NCI-H345 (cell line): ENCODE data around the gene IL36G.
"Not testable (repeated sequence)": the region's sequence is repeated elsewhere in the genome, so short reads cannot be mapped to it uniquely, and the experiment has no call there.

ENCODE experiments used
- DNase-seq: peaks from one replicate; lab custom pipeline; 2025; lab: John Stamatoyannopoulos, UW

Gene IL36G

GRCh38 chr2:112977559-112978056, at the start of gene IL36G:
Gene IL36G, plus strand, starts transcription at chr2:112978006. Its CDS starts 633 bp downstream, at chr2:112978639.
- no peak for DNase-seq

- DNase-seq = no peak
Measured at GRCh38 chr2:112933261-112933660, 44.5 kb upstream of the IL36G start.

DNA sequence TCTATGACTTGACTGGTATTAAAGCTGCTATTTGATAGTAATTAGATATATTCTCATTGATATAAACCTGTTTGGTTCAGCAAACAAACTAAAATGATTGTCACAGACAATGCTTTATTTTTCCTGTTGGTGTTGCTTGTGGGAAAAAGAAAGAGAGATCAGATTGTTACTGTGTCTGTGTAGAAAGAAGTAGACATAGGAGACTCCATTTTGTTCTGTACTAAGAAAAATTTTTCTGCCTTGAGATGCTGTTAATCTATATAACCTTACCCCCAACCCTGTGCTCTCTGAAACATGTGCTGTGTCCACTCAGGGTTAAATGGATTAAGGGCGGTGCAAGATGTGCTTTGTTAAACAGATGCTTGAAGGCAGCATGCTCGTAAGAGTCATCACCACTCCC, 43.7 kb upstream of the IL36G start:
- DNase-seq = not testable (repeated sequence)

DNA sequence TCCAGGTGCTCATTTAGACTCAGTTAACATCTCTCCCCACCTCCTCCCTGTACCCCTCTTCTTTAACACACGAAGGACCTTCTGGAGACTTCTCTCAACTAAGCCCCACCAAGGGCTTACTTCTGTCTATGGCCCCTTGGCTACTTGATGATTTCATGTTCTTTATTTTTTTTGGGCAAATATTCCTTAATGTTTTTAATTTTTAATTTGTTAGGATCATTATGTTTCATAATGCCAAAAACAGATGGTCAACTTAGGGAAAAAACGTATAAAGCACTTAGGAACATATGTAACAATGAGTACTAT, 40.9 kb upstream of the IL36G start:
- no peak for DNase-seq

- DNase-seq = no peak
Measured at GRCh38 chr2:112938904-112939303, 38.9 kb upstream of the IL36G start.

DNA sequence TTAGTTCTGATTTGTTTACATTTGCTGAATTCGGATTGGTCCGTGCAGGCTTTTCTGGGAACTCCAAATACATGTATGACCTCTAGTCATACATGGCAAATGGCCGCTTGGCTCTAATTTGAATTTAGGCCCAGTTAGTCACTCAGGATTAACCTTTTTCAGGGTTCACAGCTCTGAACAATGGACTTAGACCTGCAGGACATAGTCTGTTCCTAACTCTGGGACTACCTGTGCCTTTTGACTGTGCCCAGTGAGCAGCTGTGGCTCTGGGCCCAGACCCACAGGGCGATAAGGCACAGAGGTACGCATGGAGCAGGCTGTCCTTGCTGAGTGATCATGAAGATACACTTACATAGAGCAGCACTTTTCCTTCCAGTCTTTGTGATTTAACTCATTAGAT, 38.4 kb upstream of the IL36G start:
- no peak for DNase-seq

DNA sequence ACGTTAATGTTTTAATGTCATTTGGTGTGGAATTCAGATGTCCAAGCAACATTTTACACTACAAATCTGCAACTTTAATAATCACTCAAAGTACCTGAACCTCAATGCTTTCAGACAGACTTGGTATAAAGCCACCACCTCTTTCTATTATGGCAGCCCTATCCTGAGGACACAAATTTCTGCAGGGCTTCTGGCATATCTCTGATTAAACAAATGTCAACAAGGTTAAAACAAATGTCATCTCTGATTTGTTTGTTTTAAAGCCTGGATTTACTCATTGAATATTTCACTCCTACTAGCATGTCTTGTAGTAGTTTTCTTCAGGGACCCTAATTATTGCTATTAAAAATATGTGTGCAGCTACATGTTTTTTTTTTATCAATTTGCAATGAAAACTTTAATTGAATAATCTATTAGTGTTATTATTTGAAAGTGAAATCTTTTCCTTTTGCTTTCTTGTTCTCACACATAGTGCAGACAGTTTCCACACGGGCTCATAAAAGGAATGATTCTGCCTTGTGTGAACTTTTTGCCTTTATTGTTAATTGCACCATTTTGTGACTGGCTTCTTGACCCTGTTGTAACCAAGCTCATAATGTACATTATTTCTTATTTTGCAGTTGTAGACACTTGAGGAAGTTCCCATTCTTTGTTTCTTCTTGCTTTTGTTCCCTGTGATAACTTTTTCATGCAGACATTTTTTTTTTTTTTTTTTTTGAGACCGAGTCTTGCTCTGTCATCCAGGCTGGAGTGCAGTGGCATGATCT, 36.8 kb upstream of the IL36G start:
- no peak for DNase-seq

DNA sequence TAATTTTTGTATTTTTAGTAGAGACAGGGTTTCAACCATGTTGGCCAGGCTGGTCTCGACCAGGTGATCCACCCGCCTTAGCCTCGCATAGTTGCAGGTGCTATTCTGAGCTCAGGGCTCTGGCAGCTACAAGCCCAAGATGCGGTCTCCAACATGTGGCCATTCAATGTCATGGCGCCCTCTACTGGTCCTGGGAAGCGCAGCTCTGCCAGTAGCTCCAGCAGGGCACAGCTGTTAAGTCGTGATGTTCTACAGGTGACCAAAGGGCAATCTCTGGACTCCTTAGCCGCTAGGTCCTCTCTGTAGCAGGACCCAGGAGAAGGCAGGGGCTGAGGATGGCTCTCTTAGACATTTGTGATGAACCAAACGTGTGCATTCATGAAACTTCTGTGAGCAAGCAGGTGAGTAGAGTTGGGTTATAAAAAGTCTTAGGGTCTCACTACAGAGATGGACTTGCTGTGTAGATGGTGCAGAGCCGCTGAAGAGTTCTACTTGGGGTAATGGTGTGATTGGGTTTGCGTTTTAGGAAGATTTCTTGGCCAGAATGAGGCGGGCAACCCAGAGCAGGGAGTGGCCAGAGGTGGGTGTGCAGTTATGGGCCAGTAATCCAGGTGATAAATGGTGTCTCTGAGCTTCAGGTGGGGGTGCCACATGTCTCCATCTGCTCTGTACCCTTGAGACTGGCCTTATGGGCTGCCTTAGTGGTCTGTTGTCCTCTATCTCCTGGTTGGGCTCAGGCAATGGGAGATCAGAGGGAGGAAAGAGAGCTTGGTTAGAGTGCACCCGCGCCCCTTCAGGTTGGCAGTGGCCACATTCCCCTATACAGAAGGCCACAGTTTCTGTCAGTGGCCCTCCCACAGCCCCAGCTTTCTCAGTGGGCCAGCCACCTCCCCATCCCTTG, 35.8 kb upstream of the IL36G start:
- DNase-seq = peak; percentile 9

DNA sequence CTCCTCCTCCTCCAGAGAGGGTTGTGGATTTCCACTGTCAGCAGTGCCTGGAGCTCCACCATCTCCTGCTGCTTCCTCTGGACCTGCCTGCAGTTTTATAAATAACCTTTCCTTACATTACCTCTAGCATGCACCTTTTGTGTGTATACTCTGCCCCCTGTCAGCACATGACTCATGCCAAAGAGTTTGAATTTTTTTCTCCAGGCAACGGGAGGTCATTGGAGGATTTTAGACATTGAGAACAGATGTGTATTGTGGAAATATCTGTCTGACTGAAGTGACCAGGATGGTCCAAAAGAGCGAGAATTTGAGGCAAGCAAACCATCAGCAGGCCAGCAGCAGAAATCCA, 35.2 kb upstream of the IL36G start:
- no peak for DNase-seq

DNA sequence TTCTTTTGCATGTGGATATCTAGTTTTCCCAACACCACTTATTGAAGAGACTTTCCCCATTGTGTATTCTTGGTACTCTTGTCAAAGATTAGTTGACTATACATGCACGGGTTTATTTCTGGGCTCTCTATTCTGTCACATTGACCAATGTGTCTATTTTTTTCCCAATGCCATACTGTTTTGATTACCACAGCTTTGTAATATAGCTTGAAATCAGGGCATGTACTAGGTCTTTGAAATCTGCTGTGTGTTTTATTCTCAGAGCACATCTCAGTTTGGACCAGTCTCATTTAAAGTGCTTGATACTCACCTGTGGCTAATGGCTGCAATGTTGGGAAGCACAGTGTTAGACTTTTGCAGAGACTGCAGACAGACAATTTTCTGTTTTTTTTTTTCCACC, 32.8 kb upstream of the IL36G start:
- DNase-seq = no peak

- no peak for DNase-seq
Measured at GRCh38 chr2:112946086-112946485, 31.7 kb upstream of the IL36G start.

- DNase-seq = no peak
Measured at GRCh38 chr2:112947374-112947773, 30.4 kb upstream of the IL36G start.

GRCh38 chr2:112949456-112949855, 28.4 kb upstream of the IL36G start:
- no peak for DNase-seq

DNA sequence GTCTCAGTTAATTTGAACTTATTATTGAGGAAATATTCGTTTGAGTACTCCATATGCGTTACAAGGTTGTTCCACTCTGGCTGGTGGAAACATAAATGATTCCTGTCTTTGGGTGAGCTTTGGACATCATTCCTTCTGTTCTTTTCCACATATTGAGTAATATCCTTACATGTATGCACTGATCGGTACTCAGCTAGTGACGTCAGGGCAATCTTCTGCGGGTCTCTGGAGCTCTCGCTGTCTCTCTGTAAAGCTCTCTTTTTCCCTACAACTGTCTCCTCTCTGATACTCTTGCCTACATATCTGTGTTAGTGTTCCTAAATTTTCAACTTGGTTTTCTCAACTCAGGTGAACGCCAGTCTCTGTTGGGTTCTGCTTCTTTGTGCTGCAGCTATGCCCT, 23.4 kb upstream of the IL36G start:
- no peak for DNase-seq

- DNase-seq = no peak
Measured at GRCh38 chr2:112957511-112957910, 20.3 kb upstream of the IL36G start.

- DNase-seq = peak; percentile 33
Measured at GRCh38 chr2:112958428-112959108, 19.2 kb upstream of the IL36G start.

- no peak for DNase-seq
Measured at GRCh38 chr2:112959109-112959812, 18.5 kb upstream of the IL36G start.

- DNase-seq = no peak
Measured at GRCh38 chr2:112960230-112960825, 17.5 kb upstream of the IL36G start.

DNA sequence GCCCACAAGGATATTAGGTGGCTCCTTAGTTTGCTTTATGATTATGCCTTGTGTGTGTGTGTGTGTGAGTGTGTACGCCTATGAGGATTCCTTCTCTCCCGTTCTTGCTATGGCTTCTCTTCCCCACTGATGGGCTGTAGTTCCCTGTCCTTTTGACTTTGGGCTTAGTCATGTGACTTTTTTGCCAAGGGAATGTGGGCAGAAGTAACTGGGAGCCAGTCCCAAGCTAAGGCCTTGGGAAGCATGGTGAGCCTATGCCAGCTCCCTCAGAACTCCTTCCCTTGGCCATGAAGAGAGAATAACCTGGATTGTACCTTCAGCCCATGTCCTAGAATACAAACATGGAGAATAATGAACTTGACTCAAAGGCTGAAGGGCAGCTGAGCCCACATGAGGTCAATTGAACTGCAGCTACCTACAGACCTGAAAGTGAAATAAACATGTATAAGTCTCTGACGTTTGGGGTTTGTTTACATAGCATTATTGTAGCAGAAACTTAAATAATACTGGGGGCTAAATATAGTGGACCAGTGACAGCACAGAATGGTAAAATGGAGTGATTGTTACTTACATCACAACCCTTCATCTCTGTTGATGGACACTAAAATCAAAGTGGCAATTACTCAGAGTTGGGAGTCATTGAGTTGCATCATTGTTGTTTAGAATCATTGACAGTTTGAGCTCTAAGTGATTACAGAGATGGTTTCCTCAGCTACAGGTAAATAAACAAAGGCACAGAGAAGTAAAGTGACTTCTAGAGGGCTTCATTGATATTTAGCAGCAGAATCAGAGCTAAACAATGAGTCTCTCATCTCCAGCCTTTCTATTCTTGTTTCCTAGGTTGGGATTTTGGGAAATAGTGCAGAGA, 15.3 kb upstream of the IL36G start:
- DNase-seq = no peak

DNA sequence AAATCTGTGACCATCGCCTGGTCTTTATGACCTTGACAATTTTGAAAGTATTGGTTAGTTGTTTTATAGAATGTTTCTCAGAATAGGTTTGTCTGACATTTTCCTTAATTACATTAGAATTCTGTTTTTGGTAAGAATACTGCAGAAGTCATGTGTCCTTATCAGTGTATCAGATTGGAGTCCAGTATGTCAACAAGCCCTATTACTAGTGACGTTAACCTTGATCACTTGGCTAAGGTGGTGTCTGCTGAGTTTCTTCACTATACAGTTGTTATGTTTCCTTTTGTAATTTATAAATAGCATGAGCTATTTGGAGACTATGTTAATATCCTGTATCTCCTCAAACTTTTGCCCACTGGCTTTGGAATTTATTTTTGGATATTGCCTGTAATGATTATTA, 10.8 kb upstream of the IL36G start:
- DNase-seq = no peak
